ENCODE data around the gene NR3C1.

The NR3C1 gene

GRCh38 chr5:143403593-143404415, at the start of gene NR3C1:
Gene NR3C1, minus strand, starts transcription at chr5:143403686. Its CDS starts 2,847 bp downstream, at chr5:143400839.
- peak; percentile 80 for DNase-seq (ENCODE audit: low spot score)

DNA sequence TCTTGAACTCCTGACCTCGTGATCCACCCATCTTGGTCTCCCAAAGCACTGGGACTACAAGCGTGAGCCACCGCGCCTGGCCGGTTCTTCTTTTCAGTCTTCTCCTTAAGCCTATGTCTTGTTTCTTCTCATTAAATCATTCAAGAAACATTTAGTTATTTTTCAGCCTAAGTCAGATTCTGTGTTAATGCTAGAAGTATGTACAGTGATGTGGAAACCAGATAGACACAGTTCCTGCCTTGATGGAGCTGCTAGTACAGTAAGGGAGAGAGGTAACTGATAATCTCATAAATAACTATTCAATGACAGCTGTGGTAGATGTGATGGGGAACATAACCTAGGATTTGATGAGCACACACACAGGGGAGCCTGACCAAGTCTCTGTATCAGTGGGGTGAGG, 46.3 kb upstream of the NR3C1 start:
- no peak for DNase-seq (ENCODE audit: low spot score)

DNA sequence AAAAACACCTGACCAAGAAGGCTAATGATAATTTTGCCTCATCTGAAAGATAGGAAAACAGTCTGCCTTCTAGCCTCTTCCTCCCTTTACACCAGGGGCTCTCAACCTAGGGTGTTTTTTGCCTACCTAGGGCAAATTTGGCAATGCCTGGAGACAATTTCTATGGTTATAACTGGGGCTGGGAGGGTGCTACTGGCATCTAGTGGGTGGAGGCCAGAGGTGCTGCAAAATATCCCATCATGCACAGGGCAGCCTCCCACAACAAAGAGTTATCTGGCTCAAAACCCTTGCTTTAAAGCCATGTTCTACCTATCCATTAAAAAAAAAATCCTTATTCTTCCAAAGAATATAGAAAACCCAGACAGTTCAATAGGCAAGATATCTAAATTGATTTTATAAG, 45.0 kb upstream of the NR3C1 start:
- DNase-seq (ENCODE audit: low spot score), result no peak

DNA sequence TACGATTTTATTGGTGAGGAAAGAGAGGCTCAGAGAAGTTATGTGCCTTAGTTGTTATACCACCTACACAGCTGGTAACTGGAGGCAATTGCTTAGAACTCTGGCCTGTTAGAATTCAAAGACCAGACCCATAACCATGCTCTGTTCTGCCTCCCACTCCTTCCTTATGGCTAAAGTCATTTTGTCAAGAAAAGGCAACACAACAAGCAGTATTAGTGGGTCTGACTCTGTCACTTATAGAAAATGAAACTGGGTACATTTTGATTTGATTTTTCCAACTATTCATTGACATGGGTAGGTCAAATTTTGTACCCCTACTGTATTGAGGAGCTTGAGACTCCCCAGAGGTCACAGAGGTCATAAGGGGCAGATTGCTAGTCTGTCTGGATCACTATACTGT, 44.5 kb upstream of the NR3C1 start:
- no peak for DNase-seq (ENCODE audit: low spot score)

- DNase-seq (ENCODE audit: low spot score), result no peak
Observed at GRCh38 chr5:143446535-143447226, 43.2 kb upstream of the NR3C1 start.

GRCh38 chr5:143445776-143446175, 42.3 kb upstream of the NR3C1 start:
- no peak for DNase-seq (ENCODE audit: low spot score)

DNA sequence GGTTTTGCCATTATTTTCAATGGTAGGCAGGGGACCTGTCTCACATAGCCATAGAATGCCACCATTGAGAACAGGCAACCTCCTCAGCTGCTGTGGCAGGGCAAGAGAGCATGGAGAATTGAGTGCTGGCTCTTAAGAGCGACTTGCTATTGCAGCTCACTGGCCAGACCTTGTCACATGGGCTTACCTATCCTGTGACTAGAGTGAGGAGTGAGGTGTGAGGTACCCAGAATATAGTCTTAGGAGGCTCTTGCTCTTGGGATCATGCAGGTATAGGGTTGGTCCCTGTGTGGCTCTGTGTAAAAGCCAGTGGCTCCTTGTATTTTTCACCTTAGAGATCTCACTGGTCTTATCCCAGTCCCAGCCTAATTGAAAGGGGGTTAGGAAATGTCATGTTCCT, 39.8 kb upstream of the NR3C1 start:
- DNase-seq (ENCODE audit: low spot score), result no peak

DNA sequence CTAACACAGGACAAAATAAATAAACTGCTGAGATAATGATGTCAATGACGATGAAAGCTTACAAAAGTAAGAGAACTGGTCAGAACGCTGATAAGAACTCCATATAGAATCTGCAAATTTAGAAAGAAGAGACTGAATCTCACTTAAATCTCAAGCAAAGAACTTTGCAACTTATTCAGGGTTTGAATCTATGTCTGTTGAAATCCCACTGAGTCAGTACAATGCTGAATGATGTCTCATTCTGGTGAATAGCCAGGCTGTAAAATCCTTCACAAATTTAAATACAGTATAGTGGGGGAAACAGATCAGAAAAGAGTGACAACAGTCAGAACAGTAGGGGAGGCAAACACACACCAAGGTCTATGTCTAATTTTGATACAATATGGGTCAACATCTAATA, 38.9 kb upstream of the NR3C1 start:
- DNase-seq (ENCODE audit: low spot score), result peak; percentile 66

DNA sequence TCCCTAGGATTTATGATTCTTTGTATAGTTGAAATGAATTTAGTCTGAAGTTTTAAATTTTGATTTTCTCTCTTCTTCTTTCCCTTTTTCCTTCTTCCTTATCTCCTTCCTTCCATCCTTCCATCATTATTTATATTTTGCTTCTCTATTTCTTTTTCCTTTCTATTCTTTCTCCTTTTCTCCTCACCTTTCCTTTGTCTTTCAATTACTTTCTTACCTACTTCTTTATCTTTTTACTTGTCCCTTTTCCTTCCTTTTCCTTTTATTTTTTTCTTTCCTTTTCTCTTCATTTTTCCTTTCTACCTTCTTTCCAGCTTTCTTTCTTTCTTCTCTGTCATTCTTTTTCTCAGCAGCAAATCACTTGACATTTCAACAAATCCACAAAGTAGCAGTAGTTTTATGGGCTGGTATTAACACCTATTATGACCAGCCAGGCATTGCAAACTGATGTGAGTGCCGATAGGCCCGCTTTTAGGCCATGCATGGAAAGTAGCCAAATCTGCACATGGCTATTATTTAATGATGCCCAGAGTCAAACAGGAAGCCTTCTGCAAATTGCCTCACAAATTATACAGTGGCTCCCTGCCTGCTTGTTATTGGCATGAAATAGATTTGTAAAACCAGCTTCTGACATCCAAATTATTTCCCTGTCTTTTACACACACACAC, 37.1 kb upstream of the NR3C1 start:
- no peak for DNase-seq (ENCODE audit: low spot score)

DNA sequence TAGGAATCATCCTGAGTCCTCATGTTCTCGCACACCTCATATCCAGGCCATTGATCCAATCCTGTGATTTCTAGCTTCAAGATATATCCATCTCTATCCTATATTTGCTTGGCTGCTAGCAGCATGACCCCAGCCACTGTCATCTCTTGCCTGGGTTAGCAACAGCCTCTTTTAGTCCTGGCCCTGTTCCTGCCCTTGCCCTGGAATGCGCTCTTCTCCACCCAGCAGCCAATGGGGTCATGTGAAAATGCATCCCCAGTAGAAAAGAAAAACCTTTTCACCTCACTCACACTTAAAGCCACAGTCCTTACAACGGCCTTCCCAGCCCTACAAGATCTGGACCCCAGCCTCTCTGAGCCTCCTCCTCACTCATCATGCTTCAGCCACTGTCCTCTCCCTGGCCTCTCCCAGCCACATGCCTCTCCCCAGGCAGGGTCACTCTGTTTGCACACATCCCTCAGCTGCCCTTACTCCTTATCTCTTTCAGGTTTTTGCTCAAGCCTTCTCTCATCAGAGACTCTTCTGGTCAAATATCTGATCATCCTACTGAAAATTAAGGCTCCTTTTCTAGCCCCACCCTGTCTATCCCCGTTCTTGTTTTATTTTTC, 34.3 kb upstream of the NR3C1 start:
- DNase-seq (ENCODE audit: low spot score), result no peak

DNA sequence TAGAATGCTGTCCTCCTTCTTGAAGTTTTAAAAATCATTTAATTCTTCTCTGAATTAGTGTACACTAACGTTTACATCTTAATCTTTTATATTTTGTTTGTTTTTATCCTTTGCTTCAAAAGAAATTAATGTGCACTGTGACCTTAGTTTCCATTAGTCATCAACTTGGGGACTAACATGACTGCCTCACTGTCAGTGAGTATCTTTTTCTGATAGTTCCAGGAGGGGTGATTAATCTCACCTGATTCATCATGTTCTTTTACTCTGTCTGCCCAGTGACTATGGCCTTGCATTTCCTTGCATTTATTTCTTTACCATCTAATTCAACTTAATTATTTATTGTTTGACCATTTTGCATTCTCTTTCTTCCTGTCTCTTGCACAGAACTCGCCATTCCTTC, 33.4 kb upstream of the NR3C1 start:
- DNase-seq (ENCODE audit: low spot score), result no peak

DNA sequence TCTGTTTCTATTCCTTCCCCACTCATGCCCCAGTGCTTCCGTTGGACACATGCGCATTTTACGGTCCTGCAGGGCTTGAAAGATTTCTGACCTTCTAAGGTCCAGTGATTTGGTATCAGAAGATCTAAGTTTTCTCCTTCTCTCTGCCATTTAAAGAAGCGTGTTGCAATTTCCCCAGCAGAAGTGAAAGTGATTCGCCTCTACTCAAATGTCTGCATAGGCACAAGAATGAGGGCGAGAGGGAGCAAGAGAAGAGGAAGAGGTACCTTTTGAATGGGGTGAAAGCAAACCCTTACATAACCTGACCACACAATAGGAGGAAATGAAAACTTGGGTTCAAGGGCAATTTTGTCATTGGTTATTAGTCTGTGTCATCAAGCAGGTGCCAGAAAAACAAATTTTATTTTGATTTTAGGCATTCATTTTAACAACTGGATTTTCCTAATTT, 31.7 kb upstream of the NR3C1 start:
- DNase-seq (ENCODE audit: low spot score), result no peak

GRCh38 chr5:143434261-143435209, 31.0 kb upstream of the NR3C1 start:
- no peak for DNase-seq (ENCODE audit: low spot score)

- DNase-seq (ENCODE audit: low spot score), result no peak
Observed at GRCh38 chr5:143433670-143434069, 30.2 kb upstream of the NR3C1 start.

DNA sequence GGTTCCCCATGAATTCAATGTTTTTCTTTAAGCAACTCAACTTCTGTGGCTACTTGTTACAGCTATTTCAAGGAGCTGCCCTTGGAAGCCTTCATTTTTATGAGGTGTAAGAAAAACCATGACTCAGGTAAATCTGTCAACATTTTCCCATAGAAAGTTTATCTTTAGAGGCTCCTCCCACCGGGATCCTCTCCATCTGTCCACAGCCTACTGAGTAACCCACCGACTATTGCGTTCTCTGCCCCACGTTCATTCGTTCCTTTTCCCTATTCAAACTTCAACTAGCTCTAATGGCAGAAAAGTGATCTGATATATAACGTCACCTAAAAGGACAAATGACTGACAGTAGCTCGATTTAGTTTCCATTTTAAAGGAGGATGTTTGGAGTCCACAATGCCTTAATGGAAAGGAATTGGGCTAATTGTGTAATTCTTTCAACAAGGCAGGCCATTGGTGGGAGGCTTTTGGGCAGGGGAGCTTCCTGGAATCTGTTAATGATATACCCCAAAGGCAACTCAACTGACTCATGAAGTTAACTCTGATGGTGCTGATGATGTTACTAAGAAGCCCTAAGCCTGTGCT, 29.3 kb upstream of the NR3C1 start:
- DNase-seq (ENCODE audit: low spot score), result no peak

- DNase-seq (ENCODE audit: low spot score), result no peak
Observed at GRCh38 chr5:143431789-143432188, 28.3 kb upstream of the NR3C1 start.

- DNase-seq (ENCODE audit: low spot score), result no peak
Observed at GRCh38 chr5:143428738-143429420, 25.4 kb upstream of the NR3C1 start.

- no peak for DNase-seq (ENCODE audit: low spot score)
Observed at GRCh38 chr5:143428155-143428554, 24.7 kb upstream of the NR3C1 start.

DNA sequence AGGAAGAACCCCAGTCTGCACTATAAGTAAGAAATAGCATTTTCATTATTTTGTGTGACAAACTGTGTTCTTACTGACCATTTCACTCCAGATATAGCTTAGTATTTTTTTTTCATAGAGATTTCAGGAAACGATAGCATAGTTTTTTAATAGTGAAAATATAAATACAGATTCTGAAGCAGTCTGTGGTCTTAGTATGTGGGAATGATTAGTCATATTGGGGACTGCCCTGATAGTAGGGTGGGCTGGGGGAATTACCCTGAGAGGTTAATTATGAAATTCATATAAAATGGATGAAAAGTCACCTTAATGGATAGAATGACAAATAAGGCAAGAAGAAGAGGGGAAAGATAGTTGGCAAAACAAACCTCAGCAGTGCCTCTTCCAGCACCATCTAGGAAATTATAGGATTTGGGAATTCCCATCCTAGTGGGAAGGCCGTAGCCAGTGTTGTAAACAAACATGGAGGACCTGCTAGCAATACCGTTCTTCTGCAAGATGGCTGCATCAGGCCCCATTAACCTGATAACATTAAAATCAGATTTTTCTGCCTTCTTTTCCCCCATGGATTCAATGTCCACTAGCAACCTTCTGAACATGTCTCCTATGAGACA, 23.7 kb upstream of the NR3C1 start:
- DNase-seq (ENCODE audit: low spot score), result no peak

GRCh38 chr5:143426437-143426991, 23.0 kb upstream of the NR3C1 start:
- no peak for DNase-seq (ENCODE audit: low spot score)
